ENCODE data around the gene EIF2AK3.
"Not testable (repeated sequence)": the region's sequence is repeated elsewhere in the genome, so short reads cannot be mapped to it uniquely, and the experiment has no call there.

The EIF2AK3 gene

GRCh38 chr2:88658881-88659537 is 31.7 kb upstream of the EIF2AK3 start:
- TF ChIP-seq POLR2AphosphoS5 (IDR thresholded peaks at IDR 0.05; ENCODE audit: low read depth, low read length) = no peak
- TF ChIP-seq SPI1 (IDR thresholded peaks at IDR 0.05; ENCODE audit: low read depth, low read length) = no peak
- TF ChIP-seq PAX5 (IDR thresholded peaks at IDR 0.05; ENCODE audit: insufficient read depth, low read length, severe bottlenecking) = no peak
- no peak for TF ChIP-seq POLR2A (IDR thresholded peaks at IDR 0.05; ENCODE audit: low read depth, low read length)
- TF ChIP-seq POU2F2 (IDR thresholded peaks at IDR 0.05; ENCODE audit: low read depth, low read length) = no peak
- TF ChIP-seq TAF1 (IDR thresholded peaks at IDR 0.05; ENCODE audit: low read depth, low read length) = no peak
- DNase-seq (ENCODE audit: insufficient read length, low spot score) (no peak), FAIRE-seq (no peak)

- FAIRE-seq (no peak), DNase-seq (ENCODE audit: insufficient read length, low spot score) (no peak)
- no peak for TF ChIP-seq TAF1 (IDR thresholded peaks at IDR 0.05; ENCODE audit: low read depth, low read length)
- no peak for TF ChIP-seq POU2F2 (IDR thresholded peaks at IDR 0.05; ENCODE audit: low read depth, low read length)
- TF ChIP-seq POLR2AphosphoS5 (IDR thresholded peaks at IDR 0.05; ENCODE audit: low read depth, low read length) = no peak
- TF ChIP-seq PAX5 (IDR thresholded peaks at IDR 0.05; ENCODE audit: insufficient read depth, low read length, severe bottlenecking) = no peak
- TF ChIP-seq SPI1 (IDR thresholded peaks at IDR 0.05; ENCODE audit: low read depth, low read length) = no peak
- no peak for TF ChIP-seq POLR2A (IDR thresholded peaks at IDR 0.05; ENCODE audit: low read depth, low read length)
Measured at GRCh38 chr2:88658326-88658725, 31.1 kb upstream of the EIF2AK3 start.

- TF ChIP-seq PAX5 (IDR thresholded peaks at IDR 0.05; ENCODE audit: insufficient read depth, low read length, severe bottlenecking) = no peak
- FAIRE-seq (no peak), DNase-seq (ENCODE audit: insufficient read length, low spot score) (no peak)
Measured at GRCh38 chr2:88657131-88657530, 29.9 kb upstream of the EIF2AK3 start.

GRCh38 chr2:88656690-88657089 is 29.4 kb upstream of the EIF2AK3 start:
- no peak for FAIRE-seq
- DNase-seq (ENCODE audit: insufficient read length, low spot score) = no peak
- TF ChIP-seq POLR2AphosphoS5 (IDR thresholded peaks at IDR 0.05; ENCODE audit: low read depth, low read length) (no peak), SPI1 (IDR thresholded peaks at IDR 0.05; ENCODE audit: low read depth, low read length) (no peak), POU2F2 (IDR thresholded peaks at IDR 0.05; ENCODE audit: low read depth, low read length) (no peak), TAF1 (IDR thresholded peaks at IDR 0.05; ENCODE audit: low read depth, low read length) (no peak), PAX5 (IDR thresholded peaks at IDR 0.05; ENCODE audit: insufficient read depth, low read length, severe bottlenecking) (no peak), POLR2A (IDR thresholded peaks at IDR 0.05; ENCODE audit: low read depth, low read length) (no peak)

- no peak for FAIRE-seq
- no peak for DNase-seq (ENCODE audit: insufficient read length, low spot score)
- TF ChIP-seq TAF1 (IDR thresholded peaks at IDR 0.05; ENCODE audit: low read depth, low read length) = no peak
- no peak for TF ChIP-seq POLR2A (IDR thresholded peaks at IDR 0.05; ENCODE audit: low read depth, low read length)
- no peak for TF ChIP-seq PAX5 (IDR thresholded peaks at IDR 0.05; ENCODE audit: insufficient read depth, low read length, severe bottlenecking)
- no peak for TF ChIP-seq SPI1 (IDR thresholded peaks at IDR 0.05; ENCODE audit: low read depth, low read length)
- no peak for TF ChIP-seq POU2F2 (IDR thresholded peaks at IDR 0.05; ENCODE audit: low read depth, low read length)
- no peak for TF ChIP-seq POLR2AphosphoS5 (IDR thresholded peaks at IDR 0.05; ENCODE audit: low read depth, low read length)
Measured at GRCh38 chr2:88654714-88655113, 27.4 kb upstream of the EIF2AK3 start.

GRCh38 chr2:88651646-88652045 is 24.4 kb upstream of the EIF2AK3 start:
- FAIRE-seq = no peak
- no peak for DNase-seq (ENCODE audit: insufficient read length, low spot score)
- TF ChIP-seq POU2F2 (IDR thresholded peaks at IDR 0.05; ENCODE audit: low read depth, low read length) = no peak
- TF ChIP-seq POLR2A (IDR thresholded peaks at IDR 0.05; ENCODE audit: low read depth, low read length) = no peak
- TF ChIP-seq POLR2AphosphoS5 (IDR thresholded peaks at IDR 0.05; ENCODE audit: low read depth, low read length) = no peak
- no peak for TF ChIP-seq SPI1 (IDR thresholded peaks at IDR 0.05; ENCODE audit: low read depth, low read length)
- TF ChIP-seq TAF1 (IDR thresholded peaks at IDR 0.05; ENCODE audit: low read depth, low read length) = no peak
- no peak for TF ChIP-seq PAX5 (IDR thresholded peaks at IDR 0.05; ENCODE audit: insufficient read depth, low read length, severe bottlenecking)

- DNase-seq (ENCODE audit: insufficient read length, low spot score); FAIRE-seq: not testable (repeated sequence)
Measured at GRCh38 chr2:88645291-88645882, 18.1 kb upstream of the EIF2AK3 start.

- TF ChIP-seq PAX5 (IDR thresholded peaks at IDR 0.05; ENCODE audit: insufficient read depth, low read length, severe bottlenecking) (no peak), SPI1 (IDR thresholded peaks at IDR 0.05; ENCODE audit: low read depth, low read length) (no peak), POLR2AphosphoS5 (IDR thresholded peaks at IDR 0.05; ENCODE audit: low read depth, low read length) (no peak), TAF1 (IDR thresholded peaks at IDR 0.05; ENCODE audit: low read depth, low read length) (no peak), POU2F2 (IDR thresholded peaks at IDR 0.05; ENCODE audit: low read depth, low read length) (no peak), POLR2A (IDR thresholded peaks at IDR 0.05; ENCODE audit: low read depth, low read length) (no peak)
- DNase-seq (ENCODE audit: insufficient read length, low spot score) (no peak), FAIRE-seq (no peak)
Measured at GRCh38 chr2:88642278-88642677, 15.0 kb upstream of the EIF2AK3 start.

GRCh38 chr2:88641330-88641729 is 14.1 kb upstream of the EIF2AK3 start:
- FAIRE-seq (no peak), DNase-seq (ENCODE audit: insufficient read length, low spot score) (no peak)
- TF ChIP-seq TAF1 (IDR thresholded peaks at IDR 0.05; ENCODE audit: low read depth, low read length) = no peak
- TF ChIP-seq POLR2AphosphoS5 (IDR thresholded peaks at IDR 0.05; ENCODE audit: low read depth, low read length) = no peak
- no peak for TF ChIP-seq PAX5 (IDR thresholded peaks at IDR 0.05; ENCODE audit: insufficient read depth, low read length, severe bottlenecking)
- TF ChIP-seq SPI1 (IDR thresholded peaks at IDR 0.05; ENCODE audit: low read depth, low read length) = no peak
- TF ChIP-seq POU2F2 (IDR thresholded peaks at IDR 0.05; ENCODE audit: low read depth, low read length) = no peak
- no peak for TF ChIP-seq POLR2A (IDR thresholded peaks at IDR 0.05; ENCODE audit: low read depth, low read length)

- FAIRE-seq = no peak
- TF ChIP-seq PAX5 (IDR thresholded peaks at IDR 0.05; ENCODE audit: insufficient read depth, low read length, severe bottlenecking) (no peak), TAF1 (IDR thresholded peaks at IDR 0.05; ENCODE audit: low read depth, low read length) (no peak), POLR2AphosphoS5 (IDR thresholded peaks at IDR 0.05; ENCODE audit: low read depth, low read length) (no peak), POLR2A (IDR thresholded peaks at IDR 0.05; ENCODE audit: low read depth, low read length) (no peak), POU2F2 (IDR thresholded peaks at IDR 0.05; ENCODE audit: low read depth, low read length) (no peak), SPI1 (IDR thresholded peaks at IDR 0.05; ENCODE audit: low read depth, low read length) (no peak)
- DNase-seq (ENCODE audit: insufficient read length, low spot score) = no peak
Measured at GRCh38 chr2:88639865-88640264, 12.6 kb upstream of the EIF2AK3 start.
